ENCODE measurements around the gene PRKAA1.
A peak's percentile ranks its signal among the peaks of the same experiment; 100 is the strongest.

DNA sequence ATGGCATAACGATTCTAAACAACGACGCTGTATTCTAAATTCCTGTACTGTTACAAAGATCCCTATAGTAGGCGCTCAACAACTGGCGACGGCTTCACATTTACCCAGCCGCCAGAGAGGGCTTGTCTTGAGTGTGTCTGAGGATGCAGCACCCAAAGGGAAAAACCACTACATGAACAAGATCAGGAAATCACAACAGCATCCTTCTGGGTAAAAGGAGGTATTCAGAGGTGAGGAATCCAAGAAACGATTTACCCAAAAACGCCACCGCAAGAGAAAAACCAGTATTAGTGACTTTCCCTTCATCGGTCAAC lies 43.1 kb downstream of the PRKAA1 start:
- TF ChIP-seq EP300 (IDR thresholded peaks at IDR 0.05), result no peak
- no peak for TF ChIP-seq POLR2A (IDR thresholded peaks at IDR 0.05; ENCODE audit: low read length)
- no peak for TF ChIP-seq GATA3 (IDR thresholded peaks at IDR 0.05; ENCODE audit: borderline replicate concordance)
- TF ChIP-seq CHD2 (IDR thresholded peaks at IDR 0.05; ENCODE audit: low read length, partially characterized antibody), result no peak
- TF ChIP-seq, protein P1, sequence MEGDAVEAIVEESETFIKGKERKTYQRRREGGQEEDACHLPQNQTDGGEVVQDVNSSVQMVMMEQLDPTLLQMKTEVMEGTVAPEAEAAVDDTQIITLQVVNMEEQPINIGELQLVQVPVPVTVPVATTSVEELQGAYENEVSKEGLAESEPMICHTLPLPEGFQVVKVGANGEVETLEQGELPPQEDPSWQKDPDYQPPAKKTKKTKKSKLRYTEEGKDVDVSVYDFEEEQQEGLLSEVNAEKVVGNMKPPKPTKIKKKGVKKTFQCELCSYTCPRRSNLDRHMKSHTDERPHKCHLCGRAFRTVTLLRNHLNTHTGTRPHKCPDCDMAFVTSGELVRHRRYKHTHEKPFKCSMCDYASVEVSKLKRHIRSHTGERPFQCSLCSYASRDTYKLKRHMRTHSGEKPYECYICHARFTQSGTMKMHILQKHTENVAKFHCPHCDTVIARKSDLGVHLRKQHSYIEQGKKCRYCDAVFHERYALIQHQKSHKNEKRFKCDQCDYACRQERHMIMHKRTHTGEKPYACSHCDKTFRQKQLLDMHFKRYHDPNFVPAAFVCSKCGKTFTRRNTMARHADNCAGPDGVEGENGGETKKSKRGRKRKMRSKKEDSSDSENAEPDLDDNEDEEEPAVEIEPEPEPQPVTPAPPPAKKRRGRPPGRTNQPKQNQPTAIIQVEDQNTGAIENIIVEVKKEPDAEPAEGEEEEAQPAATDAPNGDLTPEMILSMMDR (IDR thresholded peaks at IDR 0.05), result peak; percentile 77
- no peak for TF ChIP-seq MAZ (IDR thresholded peaks at IDR 0.05; ENCODE audit: borderline replicate concordance, low read depth, low read length)

Data from A549 (cell line).